GM23248 (cell line): ENCODE results near the gene PCDHA12. TPM values are rescaled to one million over a fixed set of nuclear protein-coding genes. Genes with fewer than 3 reads are reported as not detected.

Experiments used
- DNase-seq: peaks from one replicate; pipeline ENCODE4 v3.0.0-alpha.2; 2015
- H2AFZ ChIP-seq: fragments of 200-600 bp; sonication (generic); 2 replicates; pipeline ENCODE4 v1.6.1; 2016; ENCODE audit warnings: antibody characterized with exemption
- H3F3A ChIP-seq: fragments of 200-600 bp; sonication (generic); 2 replicates; pipeline ENCODE4 v1.6.1; 2016; ENCODE audit warnings: mild to moderate bottlenecking, antibody characterized with exemption, mixed run types; ENCODE audit not compliant: insufficient read depth
- H3K27ac ChIP-seq: fragments of 200-600 bp; sonication (generic); 2 replicates; pipeline ENCODE4 v1.5.1; 2016; ENCODE audit warnings: mild to moderate bottlenecking
- H3K27me3 ChIP-seq: fragments of 200-600 bp; sonication (generic); replicated peaks from 2 replicates; pipeline ENCODE4 v1.6.1; 2016; ENCODE audit warnings: mild to moderate bottlenecking; ENCODE audit not compliant: insufficient read depth
- H3K36me3 ChIP-seq: fragments of 200-600 bp; sonication (generic); 2 replicates; pipeline ENCODE4 v1.6.1; 2016; ENCODE audit warnings: low read depth, mild to moderate bottlenecking
- H3K4me1 ChIP-seq: fragments of 200-600 bp; sonication (generic); 2 replicates; pipeline ENCODE4 v1.6.1; 2016; ENCODE audit warnings: mild to moderate bottlenecking; ENCODE audit not compliant: insufficient read depth
- H3K4me2 ChIP-seq: fragments of 200-600 bp; sonication (generic); one replicate; pipeline ENCODE4 v1.6.1; 2016; ENCODE audit warnings: mild to moderate bottlenecking; ENCODE audit not compliant: unreplicated experiment
- H3K4me3 ChIP-seq: fragments of 200-600 bp; sonication (generic); 2 replicates; pipeline ENCODE4 v1.5.1; 2016; ENCODE audit warnings: mild to moderate bottlenecking
- H3K79me2 ChIP-seq: fragments of 200-600 bp; sonication (generic); 2 replicates; pipeline ENCODE4 v1.6.1; 2016; ENCODE audit warnings: mild to moderate bottlenecking; ENCODE audit not compliant: insufficient read depth
- H3K9ac ChIP-seq: fragments of 200-600 bp; sonication (generic); 2 replicates; pipeline ENCODE4 v1.6.1; 2016; ENCODE audit warnings: mild to moderate bottlenecking
- H3K9me2 ChIP-seq: fragments of 200-600 bp; sonication (generic); 2 replicates; pipeline ENCODE4 v1.6.1; 2016; ENCODE audit warnings: mixed run types, mild to moderate bottlenecking, moderate library complexity; ENCODE audit not compliant: insufficient read depth
- H3K9me3 ChIP-seq: fragments of 200-600 bp; sonication (generic); one replicate; pipeline ENCODE4 v1.6.1; 2017; ENCODE audit warnings: low read depth
- H4K20me1 ChIP-seq: fragments of 200-600 bp; sonication (generic); 2 replicates; pipeline ENCODE4 v1.6.0; 2016; ENCODE audit not compliant: insufficient read depth
- EZH2 ChIP-seq: fragments of 200-600 bp; sonication (generic); IDR thresholded peaks from 2 replicates; pipeline ENCODE4 v1.6.1; 2018; ENCODE audit warnings: antibody characterized with exemption, mild to moderate bottlenecking; ENCODE audit not compliant: insufficient read depth, poor library complexity, severe bottlenecking
- EZH2phosphoT487 ChIP-seq: fragments of 200-600 bp; sonication (generic); IDR thresholded peaks from 2 replicates; pipeline ENCODE4 v1.6.1; 2018; ENCODE audit warnings: antibody characterized with exemption, moderate library complexity, mild to moderate bottlenecking, low read depth; ENCODE audit not compliant: insufficient read depth
- WGBS, 2 experiments: methylation state at CpG; one replicate each; pipeline ENCODE4 v1.1.6; 2015 to 2017; ENCODE audit warnings: low lambda C conversion rate in 2 of 2, low coverage in 1 of 2; ENCODE audit errors: missing lambda C conversion rate in 2 of 2; 5-methylcytosine and 5-hydroxymethylcytosine counted together
- in situ Hi-C: fragments of 300-500 bp; cut with MboI; formaldehyde crosslinking; loops from 2 replicates; pipeline ENCODE4 v1.15.0; 2020
- polyA plus RNA-seq: library from polyadenylated mRNA; unstranded; fragments of >200 nt; fragmentation: Nextera tagmentation; extraction: Ambion mirVana; gene quantifications from 2 replicates; pipeline ENCODE4 v1.2.1, GENCODE V29; 2016
- total RNA-seq: library from RNA; depleted of rRNA; stranded (reverse); fragments of >200 nt; shearing (Covaris generic); gene quantifications from 2 replicates; pipeline ENCODE4 v1.2.3, GENCODE V29; 2014

The PCDHA12 gene
- total and polyA plus RNA-seq, 2 experiments from 2014 or later, result not detected

- no peaks in the 10 kb centered on the region for H3K79me2 ChIP-seq
- no peak overlapping the region for H3K4me2 ChIP-seq
- H3K36me3 ChIP-seq, result no peaks in the 10 kb centered on the region
- H3K9ac ChIP-seq, result no peak overlapping the region
- no peak overlapping the region for H3K4me3 ChIP-seq
- H2AFZ ChIP-seq, result no peak overlapping the region
- TF ChIP-seq EZH2phosphoT487 (no peak), EZH2 (no peak)
- no peak overlapping the region for H3K27ac ChIP-seq
- H4K20me1 ChIP-seq, result no peaks in the 10 kb centered on the region
- no peaks in the 10 kb centered on the region for H3F3A ChIP-seq
- no peak for DNase-seq
- 46 to 52% methylated on average over 34 to 37 of the region's 37 CpGs for WGBS, 2 experiments
- H3K9me3 ChIP-seq, result no peaks in the 10 kb centered on the region
- in situ Hi-C loops, result no loop called here
- no peaks in the 10 kb centered on the region for H3K9me2 ChIP-seq
- no peaks in the 10 kb centered on the region for H3K4me1 ChIP-seq
- H3K27me3 ChIP-seq, result no peaks in the 10 kb centered on the region
Observed at GRCh38 chr5:140877262-140877581, 2.1 kb downstream of the PCDHA12 start.

DNA sequence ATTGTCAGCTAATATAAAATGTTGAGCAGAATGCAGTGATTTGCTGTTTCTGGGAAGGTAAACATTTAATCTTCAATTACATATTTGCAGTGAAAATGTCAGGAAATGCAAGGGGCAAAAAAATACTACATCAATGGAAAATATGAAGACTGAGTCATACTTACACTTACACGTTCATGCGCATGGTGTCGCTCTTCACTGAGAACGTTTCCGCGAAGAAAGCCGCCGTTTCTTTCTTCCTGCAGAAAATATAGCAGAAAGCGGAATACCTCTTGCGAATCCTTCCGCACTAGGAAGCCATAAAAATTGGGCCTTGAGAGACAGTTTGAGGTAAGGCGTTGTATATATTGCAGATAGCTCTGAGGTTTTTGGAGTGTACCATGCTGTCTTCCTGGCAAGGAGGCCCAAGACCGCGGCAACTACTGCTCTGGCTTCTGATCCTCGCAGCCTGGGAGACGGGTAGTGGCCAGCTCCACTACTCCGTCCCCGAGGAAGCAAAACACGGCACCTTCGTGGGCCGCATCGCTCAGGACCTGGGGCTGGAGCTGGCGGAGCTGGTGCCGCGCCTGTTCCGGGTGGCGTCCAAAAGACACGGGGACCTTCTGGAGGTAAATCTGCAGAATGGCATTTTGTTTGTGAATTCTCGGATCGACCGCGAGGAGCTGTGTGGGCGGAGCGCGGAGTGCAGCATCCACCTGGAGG is 6.9 kb downstream of the PCDHA12 start, which contains the start of gene PCDHA13:
TSS of gene PCDHA13 (plus strand) at position 236 of the 702 bp plus-strand sequence. CDS start at position 381, 145 bp downstream.
- H3K9me3 ChIP-seq, result no peaks in the 10 kb centered on the region
- H3K4me2 ChIP-seq, result no peak within 1 kb of the TSS
- no peaks in the 10 kb centered on the region for H3F3A ChIP-seq
- no peak within 1 kb of the TSS for H3K9ac ChIP-seq
- H3K4me1 ChIP-seq, result no peaks in the 10 kb centered on the region
- 5 to 9% methylated on average over 35 of the region's 35 CpGs for WGBS, 2 experiments
- no peak for TF ChIP-seq EZH2
- no peak for TF ChIP-seq EZH2phosphoT487
- H3K9me2 ChIP-seq, result no peaks in the 10 kb centered on the region
- no peak within 1 kb of the TSS for H3K27ac ChIP-seq
- no peaks in the 10 kb centered on the region for H3K36me3 ChIP-seq
- no peaks in the 10 kb centered on the region for H4K20me1 ChIP-seq
- in situ Hi-C loops, result no loop called here
- H2AFZ ChIP-seq, result 0 out of 2 replicates have a peak within 1 kb of the TSS, but pooled peaks have one; percentile 38
- H3K27me3 ChIP-seq, result no peaks in the 10 kb centered on the region
- peak; percentile 44 for DNase-seq
- no peaks in the 10 kb centered on the region for H3K79me2 ChIP-seq
- H3K4me3 ChIP-seq, result no peak within 1 kb of the TSS

DNA sequence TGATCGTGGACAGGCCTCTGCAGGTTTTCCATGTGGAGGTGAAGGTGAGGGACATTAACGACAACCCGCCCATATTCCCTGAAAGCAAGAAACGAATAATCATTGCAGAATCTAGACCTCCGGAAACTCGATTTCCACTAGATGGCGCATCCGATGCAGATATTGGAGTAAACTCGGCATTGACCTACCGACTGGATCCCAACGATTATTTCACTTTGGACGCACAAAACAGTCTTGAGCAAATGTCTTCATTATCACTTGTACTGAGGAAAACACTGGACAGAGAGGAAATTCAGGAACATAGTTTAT is 7.4 kb downstream of the PCDHA12 start:
- Histone ChIP-seq H3F3A (no peaks in the 10 kb centered on the region), H3K27me3 (no peaks in the 10 kb centered on the region), H3K4me3 (no peak overlapping the region), H3K27ac (no peak overlapping the region), H2AFZ (no peak overlapping the region), H4K20me1 (no peaks in the 10 kb centered on the region), H3K79me2 (no peaks in the 10 kb centered on the region), H3K9me3 (no peaks in the 10 kb centered on the region), H3K9ac (no peak overlapping the region), H3K9me2 (no peaks in the 10 kb centered on the region), H3K36me3 (no peaks in the 10 kb centered on the region), H3K4me1 (no peaks in the 10 kb centered on the region), H3K4me2 (no peak overlapping the region)
- in situ Hi-C loops, result no loop called here
- 19 to 20% methylated on average over 12 of the region's 12 CpGs for WGBS, 2 experiments
- no peak for TF ChIP-seq EZH2phosphoT487
- TF ChIP-seq EZH2, result no peak
- no peak for DNase-seq

DNA sequence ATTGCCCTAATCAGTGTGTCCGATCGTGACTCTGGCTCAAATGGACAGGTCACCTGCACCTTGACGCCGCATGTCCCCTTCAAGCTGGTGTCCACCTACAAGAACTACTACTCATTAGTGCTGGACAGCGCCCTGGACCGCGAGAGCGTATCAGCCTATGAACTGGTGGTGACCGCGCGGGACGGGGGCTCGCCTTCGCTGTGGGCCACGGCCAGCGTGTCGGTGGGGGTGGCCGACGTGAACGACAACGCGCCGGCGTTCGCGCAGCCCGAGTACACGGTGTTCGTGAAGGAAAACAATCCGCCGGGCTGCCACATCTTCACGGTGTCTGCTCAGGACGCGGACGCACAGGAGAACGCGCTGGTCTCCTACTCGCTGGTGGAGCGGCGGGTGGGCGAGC is 8.3 kb downstream of the PCDHA12 start:
- Histone ChIP-seq H3K79me2 (no peaks in the 10 kb centered on the region), H3K4me3 (no peak overlapping the region), H3F3A (no peaks in the 10 kb centered on the region), H3K27me3 (no peaks in the 10 kb centered on the region), H4K20me1 (no peaks in the 10 kb centered on the region), H3K4me2 (no peak overlapping the region), H3K9me3 (no peaks in the 10 kb centered on the region), H3K4me1 (no peaks in the 10 kb centered on the region), H3K27ac (no peak overlapping the region), H3K9ac (no peak overlapping the region), H3K36me3 (no peaks in the 10 kb centered on the region), H2AFZ (no peak overlapping the region), H3K9me2 (no peaks in the 10 kb centered on the region)
- TF ChIP-seq EZH2phosphoT487, result no peak
- no peak for DNase-seq
- in situ Hi-C loops, result no loop called here
- 40 to 41% methylated on average over 33 to 37 of the region's 41 CpGs for WGBS, 2 experiments
